K562 (cell line): ENCODE data around the gene AKR1C3. TPM values are rescaled to one million over a fixed set of nuclear protein-coding genes. Genes with fewer than 3 reads are reported as not detected.

ENCODE experiments used
- CCNT2 ChIP-seq: IDR thresholded peaks from 2 replicates; pipeline ENCODE4 v1.6.1; 2011; ENCODE audit warnings: borderline replicate concordance, low read depth, mild to moderate bottlenecking, moderate library complexity, mixed read lengths, low read length; ENCODE audit not compliant: insufficient read length; ENCODE audit errors: extremely low read depth
- CREB3L1 ChIP-seq: fragments of 450-650 bp; IDR thresholded peaks from 2 replicates; pipeline ENCODE4 v1.6.1; 2014; ENCODE audit warnings: low read depth, mild to moderate bottlenecking, moderate library complexity, borderline replicate concordance
- ETV6 ChIP-seq, 3 experiments: fragments of 150-350 bp in 1 of 3; sonication (generic) in 1 of 3; formaldehyde crosslinking in 1 of 3; IDR thresholded peaks; 2 replicates each; pipeline versions ENCODE4 v1.6.1 to v1.8.0; 2014 to 2022; ENCODE audit warnings: borderline replicate concordance in 2 of 3, low read depth in 2 of 3, antibody characterized with exemption in 1 of 3, low read length in 1 of 3, mild to moderate bottlenecking in 1 of 3, missing genetic modification reagents in 1 of 3
- GATAD2A ChIP-seq: fragments of 450-650 bp; IDR thresholded peaks from 2 replicates; pipeline ENCODE4 v1.6.1; 2017
- HES1 ChIP-seq: fragments of 450-650 bp; IDR thresholded peaks from 2 replicates; pipeline ENCODE4 v1.6.1; 2016; ENCODE audit warnings: low read depth, mild to moderate bottlenecking, moderate library complexity
- KLF13 ChIP-seq: fragments of 450-650 bp; IDR thresholded peaks from 2 replicates; pipeline ENCODE4 v1.6.1; 2016; ENCODE audit warnings: missing genetic modification characterization, low read depth, mild to moderate bottlenecking, missing compliant biosample characterization, moderate library complexity, borderline replicate concordance
- MCM2 ChIP-seq: fragments of 450-650 bp; IDR thresholded peaks from 2 replicates; pipeline ENCODE4 v1.6.1; 2017; ENCODE audit warnings: low read depth, mild to moderate bottlenecking
- RCOR1 ChIP-seq, 2 experiments: IDR thresholded peaks; 2 replicates each; pipeline ENCODE4 v1.6.1; 2012; ENCODE audit warnings: low read depth in 2 of 2, low read length in 2 of 2, borderline replicate concordance in 1 of 2, improper control_type of control experiment in 1 of 2
- SMARCA4 ChIP-seq: fragments of 450-650 bp; IDR thresholded peaks from 2 replicates; pipeline ENCODE4 v1.6.1; 2016
- STAG1 ChIP-seq: sonication (generic); formaldehyde crosslinking; IDR thresholded peaks from 2 replicates; pipeline ENCODE4 v1.5.0; 2020; ENCODE audit warnings: missing genetic modification reagents, borderline replicate concordance
- TCF7L2 ChIP-seq: fragments of 150-350 bp; IDR thresholded peaks from 2 replicates; pipeline ENCODE4 v1.6.1; 2016; ENCODE audit warnings: low read depth, mild to moderate bottlenecking, low read length, moderate library complexity
- THAP12 ChIP-seq: fragments of 250-450 bp; sonication (Bioruptor Pico); IDR thresholded peaks from 2 replicates; pipeline ENCODE4 v1.9.0; 2021; ENCODE audit warnings: mild to moderate bottlenecking, inconsistent platforms
- YBX1 ChIP-seq: fragments of 450-650 bp; IDR thresholded peaks from 2 replicates; pipeline ENCODE4 v1.7.1; 2016; ENCODE audit warnings: mild to moderate bottlenecking
- ZBTB43 ChIP-seq: sonication (generic); formaldehyde crosslinking; IDR thresholded peaks from 2 replicates; pipeline ENCODE4 v1.8.0; 2023; ENCODE audit warnings: mild to moderate bottlenecking, missing genetic modification reagents
- ZNF561 ChIP-seq: fragments of 450-650 bp; formaldehyde crosslinking; conservative IDR thresholded peaks from 2 replicates; pipeline ENCODE4 v1.4.0; 2020; ENCODE audit warnings: mild to moderate bottlenecking, moderate library complexity
- ZNF592 ChIP-seq: fragments of 450-650 bp; IDR thresholded peaks from 2 replicates; pipeline ENCODE4 v1.6.1; 2017; ENCODE audit warnings: antibody characterized with exemption, mild to moderate bottlenecking
- polyA plus RNA-seq, 8 experiments: library from polyadenylated mRNA; depleted of rRNA in 4 of 8; stranded (reverse) in 5 of 8; unstranded in 3 of 8; fragments of >200 nt; fragmentation: Nextera tagmentation in 2 of 8; fragmentation: Illumina TruSeq in 1 of 8; extraction: Ambion mirVana in 2 of 8; extraction: Trizol in 1 of 8; gene quantifications; 2 replicates each; pipeline versions ENCODE4 v1.2.1 to v1.2.3, GENCODE V29; 2011 to 2014; ENCODE audit warnings: inconsistent platforms in 1 of 8, missing spikeins in 1 of 8
- total RNA-seq, 7 experiments: library from RNA; depleted of rRNA in 6 of 7; stranded (reverse); fragments of >200 nt in 6 of 7; fragmentation: Illumina TruSeq in 2 of 7; extraction: Trizol in 2 of 7; gene quantifications; 2 replicates each; pipeline versions ENCODE4 v1.2.1 to v1.2.3, GENCODE V29; 2011 to 2021; ENCODE audit warnings: low replicate concordance in 1 of 7

The AKR1C3 gene
- total and polyA plus RNA-seq, 9 of the 15 experiments (the other 6 are each of a cell fraction or from before 2014, with no cell fraction given), result 4.6 to 20.4 (median 10.1) TPM

- TF ChIP-seq KLF13 (tag), result no peak
- TF ChIP-seq ZNF561 (CRISPR knock-in tag), result no peak
- TF ChIP-seq SMARCA4, result peak; percentile 73
- TF ChIP-seq STAG1 (CRISPR knock-in tag), result no peak
- TF ChIP-seq THAP12 (CRISPR knock-in tag), result no peak
- peak; percentile 95 for TF ChIP-seq ZNF592
- TF ChIP-seq TCF7L2, result no peak
- TF ChIP-seq HES1, result no peak; the same call in 1 of the 2 replicates
- TF ChIP-seq YBX1, result no peak
- 0 out of 2 replicates have a peak, but pooled peaks have one; percentile 12 for TF ChIP-seq CREB3L1
- TF ChIP-seq MCM2, result no peak
- no peak for TF ChIP-seq ETV6 (IDR thresholded peaks at IDR 0.05; ENCODE audit: borderline replicate concordance in 1 of 2, low read depth in 2 of 2, low read length in 1 of 2)
- TF ChIP-seq ETV6 (CRISPR knock-in tag; IDR thresholded peaks at IDR 0.05; ENCODE audit: borderline replicate concordance), result no peak
- TF ChIP-seq GATAD2A, result no peak
- no peak for TF ChIP-seq ZBTB43
- no peak for TF ChIP-seq CCNT2
- TF ChIP-seq RCOR1 (IDR thresholded peaks at IDR 0.05; ENCODE audit: borderline replicate concordance in 1 of 2, low read depth in 2 of 2, low read length in 2 of 2), result peak in 1 of 2 experiments; percentile 35; a peak in 1 of 4 replicates
Measured at GRCh38 chr10:5078547-5079180, 15.6 kb upstream of the AKR1C3 start (continued).
